GM06990 (cell line): ENCODE data around the gene TYW3.

Experiments
- DNase-seq: peaks from one replicate; pipeline ENCODE4 v3.0.0-alpha.2; 2011; ENCODE audit not compliant: insufficient read length; ENCODE audit errors: extremely low read depth
- H3K27me3 ChIP-seq: replicated peaks from 2 replicates; pipeline ENCODE4 v1.6.0; 2011; ENCODE audit warnings: low read length; ENCODE audit not compliant: control insufficient read depth, insufficient read depth
- H3K36me3 ChIP-seq: 2 replicates; pipeline ENCODE4 v1.5.1; 2011; ENCODE audit warnings: low read length; ENCODE audit not compliant: control insufficient read depth, insufficient read depth
- H3K4me3 ChIP-seq: replicated peaks from 2 replicates; pipeline ENCODE4 v1.5.1; 2011; ENCODE audit warnings: low read depth, mild to moderate bottlenecking, control low read depth, low read length
- TF ChIP-seq, protein P1 (sequence below): IDR thresholded peaks from 2 replicates; pipeline ENCODE4 v1.5.1; 2011; ENCODE audit warnings: low read length, control low read depth, mild to moderate bottlenecking, inconsistent platforms; ENCODE audit not compliant: insufficient read depth, poor library complexity, severe bottlenecking

The TYW3 gene

GRCh38 chr1:74690364-74690696 lies 42.6 kb upstream of the TYW3 start:
- DNase-seq, result no peak
- TF ChIP-seq, protein P1, sequence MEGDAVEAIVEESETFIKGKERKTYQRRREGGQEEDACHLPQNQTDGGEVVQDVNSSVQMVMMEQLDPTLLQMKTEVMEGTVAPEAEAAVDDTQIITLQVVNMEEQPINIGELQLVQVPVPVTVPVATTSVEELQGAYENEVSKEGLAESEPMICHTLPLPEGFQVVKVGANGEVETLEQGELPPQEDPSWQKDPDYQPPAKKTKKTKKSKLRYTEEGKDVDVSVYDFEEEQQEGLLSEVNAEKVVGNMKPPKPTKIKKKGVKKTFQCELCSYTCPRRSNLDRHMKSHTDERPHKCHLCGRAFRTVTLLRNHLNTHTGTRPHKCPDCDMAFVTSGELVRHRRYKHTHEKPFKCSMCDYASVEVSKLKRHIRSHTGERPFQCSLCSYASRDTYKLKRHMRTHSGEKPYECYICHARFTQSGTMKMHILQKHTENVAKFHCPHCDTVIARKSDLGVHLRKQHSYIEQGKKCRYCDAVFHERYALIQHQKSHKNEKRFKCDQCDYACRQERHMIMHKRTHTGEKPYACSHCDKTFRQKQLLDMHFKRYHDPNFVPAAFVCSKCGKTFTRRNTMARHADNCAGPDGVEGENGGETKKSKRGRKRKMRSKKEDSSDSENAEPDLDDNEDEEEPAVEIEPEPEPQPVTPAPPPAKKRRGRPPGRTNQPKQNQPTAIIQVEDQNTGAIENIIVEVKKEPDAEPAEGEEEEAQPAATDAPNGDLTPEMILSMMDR, result no peak
- H3K4me3 ChIP-seq, result no peak overlapping the region
- H3K36me3 ChIP-seq, result no peaks in the 10 kb centered on the region
- no peaks in the 10 kb centered on the region for H3K27me3 ChIP-seq

GRCh38 chr1:74690909-74691308 lies 42.0 kb upstream of the TYW3 start:
- H3K36me3 ChIP-seq, result no peaks in the 10 kb centered on the region
- TF ChIP-seq, protein P1, result no peak
- DNase-seq, result no peak
- no peak overlapping the region for H3K4me3 ChIP-seq
- no peaks in the 10 kb centered on the region for H3K27me3 ChIP-seq

GRCh38 chr1:74693473-74693872 lies 39.5 kb upstream of the TYW3 start:
- H3K4me3 ChIP-seq, result no peak overlapping the region
- no peak for DNase-seq

DNA sequence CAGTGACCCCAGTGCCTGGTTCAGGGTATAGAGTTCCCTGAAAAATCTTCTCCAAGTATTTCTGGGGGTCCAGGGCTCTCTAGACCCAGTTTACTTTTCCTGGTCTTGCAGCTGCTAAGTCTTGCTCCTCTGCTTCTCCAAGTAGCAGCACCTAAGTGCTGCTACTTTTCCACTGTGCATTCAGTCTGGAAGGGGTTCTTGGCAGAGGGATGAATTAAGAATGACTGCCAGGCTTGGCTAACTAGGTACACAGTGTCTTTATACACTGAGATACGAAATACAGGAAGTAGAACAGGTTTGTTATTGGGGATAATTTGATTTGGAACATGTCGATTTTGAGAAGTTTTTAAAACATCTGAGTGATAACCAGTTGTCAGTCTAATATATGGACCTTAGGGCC lies 35.1 kb upstream of the TYW3 start:
- no peaks in the 10 kb centered on the region for H3K36me3 ChIP-seq
- no peak for DNase-seq
- H3K4me3 ChIP-seq, result no peak overlapping the region
- no peaks in the 10 kb centered on the region for H3K27me3 ChIP-seq
- TF ChIP-seq, protein P1, result no peak

More at GRCh38 chr1:74693473-74693872, 39.5 kb upstream of the TYW3 start:
- no peaks in the 10 kb centered on the region for H3K27me3 ChIP-seq
- TF ChIP-seq, protein P1, result no peak
- no peaks in the 10 kb centered on the region for H3K36me3 ChIP-seq

GRCh38 chr1:74699331-74699730 lies 33.6 kb upstream of the TYW3 start:
- H3K36me3 ChIP-seq, result peaks cover 2% of the 10 kb centered on the region
- no peak for DNase-seq
- H3K27me3 ChIP-seq, result no peaks in the 10 kb centered on the region
- no peak overlapping the region for H3K4me3 ChIP-seq
- TF ChIP-seq, protein P1, result no peak
